GM03348 (cell line): Measurements from ENCODE around the gene PCSK2.
"Not testable (repeated sequence)": the region's sequence is repeated elsewhere in the genome, so short reads cannot be mapped to it uniquely, and the experiment has no call there.

Source experiments
- DNase-seq: peaks from one replicate; pipeline ENCODE4 v3.0.0; 2012; ENCODE audit warnings: low spot score

Gene PCSK2

GRCh38 chr20:17226410-17227218 lies at the start of gene PCSK2:
TSS of gene PCSK2 (plus strand) at chr20:17227040. CDS start at chr20:17227306, 266 bp downstream.
- DNase-seq: peak; percentile 58

GRCh38 chr20:17177341-17177740 lies 49.5 kb upstream of the PCSK2 start:
- DNase-seq: no peak

- no peak for DNase-seq
Measured at GRCh38 chr20:17179840-17180239, 47.0 kb upstream of the PCSK2 start.

GRCh38 chr20:17189976-17190695 lies 36.7 kb upstream of the PCSK2 start:
- DNase-seq: no peak

- DNase-seq: no peak
Measured at GRCh38 chr20:17197041-17197440, 29.8 kb upstream of the PCSK2 start.

GRCh38 chr20:17202030-17202429 lies 24.8 kb upstream of the PCSK2 start:
- no peak for DNase-seq

GRCh38 chr20:17202673-17203072 lies 24.2 kb upstream of the PCSK2 start:
- no peak for DNase-seq

- DNase-seq: no peak
Measured at GRCh38 chr20:17205084-17205813, 21.6 kb upstream of the PCSK2 start.

GRCh38 chr20:17210387-17210786 lies 16.5 kb upstream of the PCSK2 start:
- no peak for DNase-seq

- DNase-seq: no peak
Measured at GRCh38 chr20:17210983-17211382, 15.9 kb upstream of the PCSK2 start.

- no peak for DNase-seq
Measured at GRCh38 chr20:17215167-17215566, 11.7 kb upstream of the PCSK2 start.

GRCh38 chr20:17219856-17220255 lies 7.0 kb upstream of the PCSK2 start:
- DNase-seq: not testable (repeated sequence)

GRCh38 chr20:17223553-17223952 lies 3.3 kb upstream of the PCSK2 start:
- DNase-seq: no peak

GRCh38 chr20:17225851-17226409 lies 910 bp upstream of the PCSK2 start:
- no peak for DNase-seq

GRCh38 chr20:17227219-17227575 lies 357 bp downstream of the PCSK2 start:
- no peak for DNase-seq

GRCh38 chr20:17227669-17228623 lies 1.1 kb downstream of the PCSK2 start:
- no peak for DNase-seq

- no peak for DNase-seq
Measured at GRCh38 chr20:17228624-17229061, 1.8 kb downstream of the PCSK2 start.

- no peak for DNase-seq
Measured at GRCh38 chr20:17229256-17229655, 2.4 kb downstream of the PCSK2 start.

GRCh38 chr20:17233626-17234025 lies 6.8 kb downstream of the PCSK2 start:
- DNase-seq: no peak

GRCh38 chr20:17236766-17237165 lies 9.9 kb downstream of the PCSK2 start:
- no peak for DNase-seq

GRCh38 chr20:17248224-17248623 lies 21.4 kb downstream of the PCSK2 start:
- DNase-seq: no peak
